ENCODE results near the gene EXD3. TPM values are rescaled to one million over a fixed set of nuclear protein-coding genes. Genes with fewer than 3 reads are reported as not detected.

EXD3 gene
- total and polyA plus RNA-seq, 4 donors: 8.6 to 30.5 (median 19.5) TPM

DNA sequence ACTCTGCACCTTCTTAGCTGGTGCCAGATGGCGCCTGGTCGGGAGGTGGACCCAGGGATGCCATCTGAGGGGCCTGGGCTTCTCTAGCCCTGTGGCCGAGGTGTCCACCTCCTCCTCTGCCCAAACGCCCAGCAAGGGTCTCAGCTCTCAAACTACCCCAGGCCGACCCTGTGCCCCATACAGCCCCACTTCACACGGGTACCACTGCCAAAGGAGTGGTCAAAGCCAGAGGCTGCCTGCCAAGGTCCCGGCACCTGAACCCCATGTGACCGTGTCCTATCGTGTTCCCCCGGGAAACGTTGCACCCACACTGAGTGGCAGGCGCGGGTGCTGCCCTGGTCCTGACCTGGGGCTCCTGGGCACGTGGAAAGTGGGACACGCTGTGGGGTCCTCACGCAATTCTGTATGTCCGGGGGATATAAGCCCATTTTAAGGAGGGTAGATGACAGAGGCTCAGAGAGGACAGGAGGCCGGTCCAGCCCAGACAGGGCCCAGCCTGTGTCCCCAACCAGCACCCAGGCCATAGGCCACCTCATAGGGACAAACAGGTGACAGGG lies 16.3 kb upstream of the EXD3 start:
- H3K4me1 ChIP-seq (ENCODE audit: control insufficient read depth in 5 of 5, insufficient read depth in 5 of 5, low read length in 5 of 5): peaks cover 0 to 10% (median 0%) of the 10 kb centered on the region in 5 donors
- no peak overlapping the region for H3K9ac ChIP-seq (ENCODE audit: insufficient read depth in 1 of 2, low read length in 2 of 2)
- TF ChIP-seq, protein P1, sequence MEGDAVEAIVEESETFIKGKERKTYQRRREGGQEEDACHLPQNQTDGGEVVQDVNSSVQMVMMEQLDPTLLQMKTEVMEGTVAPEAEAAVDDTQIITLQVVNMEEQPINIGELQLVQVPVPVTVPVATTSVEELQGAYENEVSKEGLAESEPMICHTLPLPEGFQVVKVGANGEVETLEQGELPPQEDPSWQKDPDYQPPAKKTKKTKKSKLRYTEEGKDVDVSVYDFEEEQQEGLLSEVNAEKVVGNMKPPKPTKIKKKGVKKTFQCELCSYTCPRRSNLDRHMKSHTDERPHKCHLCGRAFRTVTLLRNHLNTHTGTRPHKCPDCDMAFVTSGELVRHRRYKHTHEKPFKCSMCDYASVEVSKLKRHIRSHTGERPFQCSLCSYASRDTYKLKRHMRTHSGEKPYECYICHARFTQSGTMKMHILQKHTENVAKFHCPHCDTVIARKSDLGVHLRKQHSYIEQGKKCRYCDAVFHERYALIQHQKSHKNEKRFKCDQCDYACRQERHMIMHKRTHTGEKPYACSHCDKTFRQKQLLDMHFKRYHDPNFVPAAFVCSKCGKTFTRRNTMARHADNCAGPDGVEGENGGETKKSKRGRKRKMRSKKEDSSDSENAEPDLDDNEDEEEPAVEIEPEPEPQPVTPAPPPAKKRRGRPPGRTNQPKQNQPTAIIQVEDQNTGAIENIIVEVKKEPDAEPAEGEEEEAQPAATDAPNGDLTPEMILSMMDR (IDR thresholded peaks at IDR 0.05; ENCODE audit: control extremely low read depth, extremely low read depth): no peak
- 67 to 76% methylated on average over 18 of the region's 18 CpGs for whole genome bisulfite sequencing, 2 donors
- H3K9me3 ChIP-seq (ENCODE audit: control insufficient read depth in 4 of 4, insufficient read depth in 3 of 4, low read length in 3 of 4): no peaks in the 10 kb centered on the region
- no peak overlapping the region for H3K27ac ChIP-seq (ENCODE audit: low read depth in 1 of 2, low read length in 1 of 2)
- no peaks in the 10 kb centered on the region for H3K27me3 ChIP-seq (ENCODE audit: control insufficient read depth in 3 of 3, insufficient read depth in 3 of 3, low read length in 2 of 3)
- no peak for ATAC-seq (ENCODE audit: insufficient read depth, low FRiP score)
- H3K4me3 ChIP-seq: no peak overlapping the region
- DNase-seq: no peak
- H3K36me3 ChIP-seq (ENCODE audit: control insufficient read depth in 4 of 4, insufficient read depth in 4 of 4, low read length in 4 of 4): no peaks in the 10 kb centered on the region

DNA sequence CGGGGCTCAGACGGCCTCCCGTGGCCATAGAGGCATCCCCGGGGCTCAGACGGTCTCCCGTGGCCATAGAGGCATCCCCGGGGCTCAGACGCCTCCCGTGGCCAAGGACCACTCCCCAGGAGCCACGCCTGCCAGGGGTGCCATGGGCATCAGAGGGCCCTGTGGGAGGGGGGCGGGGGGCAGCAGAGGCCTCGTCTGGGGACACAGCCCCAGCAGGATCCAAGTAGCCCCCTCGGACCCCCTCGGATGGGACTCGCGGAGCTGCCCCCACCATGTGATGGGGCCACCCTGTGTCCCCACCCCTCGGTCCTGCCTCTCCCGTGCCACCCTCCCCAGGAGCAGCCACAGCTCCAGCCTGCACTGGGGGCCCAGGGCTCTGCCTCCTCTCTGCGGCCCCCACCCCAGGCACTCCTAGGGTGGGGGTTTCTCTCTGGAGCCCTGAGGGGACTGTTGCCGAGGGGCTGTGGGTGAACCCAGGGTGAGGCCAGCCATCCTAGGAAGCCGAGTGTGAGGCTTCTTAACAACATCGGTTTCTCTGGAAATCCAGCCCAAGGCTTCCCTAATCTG lies 15.7 kb upstream of the EXD3 start:
- Histone ChIP-seq H3K9me3 (ENCODE audit: control insufficient read depth in 4 of 4, insufficient read depth in 3 of 4, low read length in 3 of 4) (no peaks in the 10 kb centered on the region), H3K27ac (ENCODE audit: low read depth in 1 of 2, low read length in 1 of 2) (no peak overlapping the region), H3K36me3 (ENCODE audit: control insufficient read depth in 4 of 4, insufficient read depth in 4 of 4, low read length in 4 of 4) (no peaks in the 10 kb centered on the region), H3K4me3 (no peak overlapping the region), H3K4me1 (ENCODE audit: control insufficient read depth in 5 of 5, insufficient read depth in 5 of 5, low read length in 5 of 5) (peaks cover 0 to 10% (median 0%) of the 10 kb centered on the region in 5 donors), H3K27me3 (ENCODE audit: control insufficient read depth in 3 of 3, insufficient read depth in 3 of 3, low read length in 2 of 3) (no peaks in the 10 kb centered on the region), H3K9ac (ENCODE audit: insufficient read depth in 1 of 2, low read length in 2 of 2) (no peak overlapping the region)
- ATAC-seq (ENCODE audit: insufficient read depth, low FRiP score) (no peak), DNase-seq (no peak)
- TF ChIP-seq, protein P1 (IDR thresholded peaks at IDR 0.05; ENCODE audit: control extremely low read depth, extremely low read depth): no peak
- WGBS, 2 donors: 81 to 83% methylated on average over 21 to 22 of the region's 22 CpGs

DNA sequence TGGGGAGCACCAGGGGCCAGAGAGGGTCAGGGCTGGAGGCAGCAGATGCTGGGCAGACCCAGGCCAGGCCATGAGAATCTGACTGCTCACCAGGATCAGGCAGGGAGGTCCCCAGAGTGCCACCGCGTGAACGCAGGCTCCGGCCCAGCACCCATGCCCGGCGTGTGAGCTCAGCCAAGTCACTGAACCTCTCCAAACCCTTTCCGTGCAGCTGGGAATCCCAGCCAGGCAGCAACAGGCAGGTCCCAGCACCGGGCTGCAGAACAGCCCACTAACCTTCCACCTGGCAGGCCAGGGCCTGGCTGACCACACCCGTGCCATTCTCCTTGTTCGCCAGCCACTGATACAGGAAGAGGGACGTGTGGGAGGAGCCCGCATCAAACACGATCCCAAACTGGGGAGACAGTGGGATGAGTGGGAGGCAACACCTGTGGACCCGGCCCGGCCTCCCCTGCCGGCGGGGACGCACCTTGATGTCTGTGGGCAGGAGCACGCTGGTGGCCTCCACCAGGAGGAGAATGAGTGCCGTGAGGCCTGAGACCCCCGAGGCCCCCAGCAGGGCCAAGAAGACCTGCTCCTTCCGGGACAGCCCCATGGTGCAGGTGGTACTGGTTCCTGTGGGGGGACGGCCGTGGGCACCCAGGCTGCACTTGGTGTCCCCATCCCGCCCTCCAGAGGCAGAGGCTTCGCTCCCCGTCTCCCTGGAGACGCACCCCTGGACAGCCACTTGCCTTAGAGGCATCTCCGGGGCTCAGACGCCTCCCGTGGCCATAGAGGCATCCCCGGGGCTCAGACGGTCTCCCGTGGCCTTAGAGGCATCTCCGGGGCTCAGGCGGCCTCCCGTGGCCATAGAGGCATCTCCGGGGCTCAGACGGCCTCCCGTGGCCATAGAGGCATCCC lies 15.0 kb upstream of the EXD3 start:
- no peaks in the 10 kb centered on the region for H3K36me3 ChIP-seq (ENCODE audit: control insufficient read depth in 4 of 4, insufficient read depth in 4 of 4, low read length in 4 of 4)
- H3K27me3 ChIP-seq (ENCODE audit: control insufficient read depth in 3 of 3, insufficient read depth in 3 of 3, low read length in 2 of 3): no peaks in the 10 kb centered on the region
- H3K4me1 ChIP-seq (ENCODE audit: control insufficient read depth in 5 of 5, insufficient read depth in 5 of 5, low read length in 5 of 5): peaks cover 0 to 10% (median 0%) of the 10 kb centered on the region in 5 donors
- ATAC-seq (ENCODE audit: insufficient read depth, low FRiP score) (no peak), DNase-seq (no peak)
- WGBS, 2 donors: 83 to 88% methylated on average over 39 to 40 of the region's 40 CpGs
- H3K27ac ChIP-seq (ENCODE audit: low read depth in 1 of 2, low read length in 1 of 2): no peak overlapping the region
- no peak overlapping the region for H3K4me3 ChIP-seq
- H3K9me3 ChIP-seq (ENCODE audit: control insufficient read depth in 4 of 4, insufficient read depth in 3 of 4, low read length in 3 of 4): no peaks in the 10 kb centered on the region
- TF ChIP-seq, protein P1 (IDR thresholded peaks at IDR 0.05; ENCODE audit: control extremely low read depth, extremely low read depth): no peak
- no peak overlapping the region for H3K9ac ChIP-seq (ENCODE audit: insufficient read depth in 1 of 2, low read length in 2 of 2)

Measured in lung (tissue), 12 donors.